IMR-90 (cell line): ENCODE data around the gene ERAP2. TPM values are rescaled to one million over a fixed set of nuclear protein-coding genes. Genes with fewer than 3 reads are reported as not detected.

Experiments
- ATAC-seq: fragments of 200-7000 bp; cut with Tn5 transposase; 2 replicates; pipeline ENCODE4 v1.9.1; 2020; ENCODE audit warnings: low read depth, mild to moderate bottlenecking, moderate library complexity
- BruUV-seq: library from RNA; stranded (reverse); fragments of 400-500 nt; replicated peaks from 2 replicates; lab custom pipeline; 2021; lab: Mats Ljungman, UMichigan
- CTCF ChIA-PET: fragments of 300-600 bp; formaldehyde crosslinking; extraction: SDS; loops from one replicate; lab custom pipeline; 2021; ENCODE audit warnings: antibody characterized with exemption; lab: Yijun Ruan, JAX
- POLR2A ChIA-PET: fragments of 300-600 bp; sonication (Branson Sonifier 250); formaldehyde crosslinking; loops from one replicate; lab custom pipeline; 2022; ENCODE audit warnings: antibody characterized with exemption; ENCODE audit not compliant: unreplicated experiment; lab: Charles Lee
- DNase-seq: peaks from one replicate; pipeline ENCODE4 v3.0.0; 2013
- H2AFZ ChIP-seq: replicated peaks from 2 replicates; pipeline ENCODE3; 2013; ENCODE audit warnings: low read length, mild to moderate bottlenecking; ENCODE audit not compliant: poor library complexity
- H2AK5ac ChIP-seq: 2 replicates; pipeline ENCODE4 v1.6.1; 2013; ENCODE audit warnings: low read depth, low read length, inconsistent platforms
- H2AK9ac ChIP-seq: replicated peaks from 2 replicates; pipeline ENCODE3; 2013; ENCODE audit warnings: mild to moderate bottlenecking, low read depth, low read length, moderate library complexity; ENCODE audit not compliant: poor library complexity
- H2BK120ac ChIP-seq: 2 replicates; pipeline ENCODE4 v1.6.1; 2013; ENCODE audit warnings: low read depth, low read length, inconsistent platforms
- H2BK15ac ChIP-seq: 3 replicates; pipeline ENCODE4 v1.6.1; 2013; ENCODE audit warnings: low read depth, low read length, inconsistent platforms
- H2BK20ac ChIP-seq: 2 replicates; pipeline ENCODE4 v1.6.1; 2013; ENCODE audit warnings: low read depth, mild to moderate bottlenecking, inconsistent platforms, low read length, moderate library complexity
- H2BK5ac ChIP-seq: 2 replicates; pipeline ENCODE4 v1.6.1; 2013; ENCODE audit warnings: mild to moderate bottlenecking, low read depth, low read length, inconsistent platforms; ENCODE audit not compliant: poor library complexity, severe bottlenecking
- H3K14ac ChIP-seq: replicated peaks from 2 replicates; pipeline ENCODE4 v1.6.1; 2013; ENCODE audit warnings: low read depth, low read length, inconsistent platforms
- H3K18ac ChIP-seq: 2 replicates; pipeline ENCODE4 v1.6.1; 2013; ENCODE audit warnings: low read depth, low read length, control low read depth
- H3K23ac ChIP-seq: 2 replicates; pipeline ENCODE4 v1.6.1; 2013; ENCODE audit warnings: low read depth, low read length, inconsistent platforms
- H3K27ac ChIP-seq: 2 replicates; pipeline ENCODE4 v1.5.1; 2013; ENCODE audit warnings: mild to moderate bottlenecking, control low read depth, low read length; ENCODE audit not compliant: insufficient read depth
- H3K27me3 ChIP-seq: 2 replicates; pipeline ENCODE4 v1.6.1; 2013; ENCODE audit warnings: low read length; ENCODE audit not compliant: control insufficient read depth, insufficient read depth
- H3K36me3 ChIP-seq: 2 replicates; pipeline ENCODE4 v1.6.1; 2013; ENCODE audit warnings: low read length, mixed read lengths; ENCODE audit not compliant: control insufficient read depth, insufficient read depth
- H3K4ac ChIP-seq: 2 replicates; pipeline ENCODE4 v1.6.1; 2013; ENCODE audit warnings: low read depth, low read length, inconsistent platforms
- H3K4me1 ChIP-seq: 2 replicates; pipeline ENCODE4 v1.6.1; 2013; ENCODE audit warnings: low read length, mixed read lengths; ENCODE audit not compliant: control insufficient read depth, insufficient read depth
- H3K4me2 ChIP-seq: 2 replicates; pipeline ENCODE4 v1.6.1; 2013; ENCODE audit warnings: low read depth, mild to moderate bottlenecking, control low read depth, low read length, moderate library complexity
- H3K4me3 ChIP-seq: 2 replicates; pipeline ENCODE4 v1.5.1; 2013; ENCODE audit warnings: low read depth, mild to moderate bottlenecking, control low read depth, low read length, moderate library complexity; ENCODE audit not compliant: insufficient read depth
- H3K56ac ChIP-seq: 2 replicates; pipeline ENCODE4 v1.6.1; 2013; ENCODE audit warnings: low read length, inconsistent platforms; ENCODE audit not compliant: insufficient read depth; ENCODE audit errors: extremely low read depth
- H3K79me1 ChIP-seq, 2 experiments: 2 replicates each; pipeline ENCODE4 v1.6.1; 2013; ENCODE audit warnings: low read length in 2 of 2, inconsistent platforms in 1 of 2, low read depth in 1 of 2
- H3K9ac ChIP-seq: 2 replicates; pipeline ENCODE4 v1.6.1; 2013; ENCODE audit warnings: low read depth, low read length, control low read depth
- H3K9me1 ChIP-seq: 2 replicates; pipeline ENCODE4 v1.6.1; 2013; ENCODE audit warnings: low read length, inconsistent platforms; ENCODE audit not compliant: insufficient read depth
- H3K9me3 ChIP-seq: 2 replicates; pipeline ENCODE4 v1.6.1; 2013; ENCODE audit warnings: low read length; ENCODE audit not compliant: control insufficient read depth, insufficient read depth
- H4K20me1 ChIP-seq: 2 replicates; pipeline ENCODE4 v1.6.1; 2013; ENCODE audit warnings: low read length, inconsistent platforms; ENCODE audit not compliant: insufficient read depth
- H4K5ac ChIP-seq: 2 replicates; pipeline ENCODE4 v1.6.1; 2013; ENCODE audit warnings: mild to moderate bottlenecking, low read depth, low read length, control low read depth
- H4K8ac ChIP-seq, 2 experiments: 2 replicates each; pipeline ENCODE4 v1.6.1; 2013; ENCODE audit warnings: low read depth in 2 of 2, low read length in 2 of 2, control low read depth in 1 of 2, inconsistent platforms in 1 of 2
- H4K91ac ChIP-seq: 2 replicates; pipeline ENCODE4 v1.6.1; 2013; ENCODE audit warnings: low read depth, low read length, inconsistent platforms; ENCODE audit not compliant: insufficient read depth
- CEBPB ChIP-seq: IDR thresholded peaks from 2 replicates; pipeline ENCODE4 v1.6.1; 2012; ENCODE audit warnings: low read depth, low read length, improper control_type of control experiment
- MXI1 ChIP-seq: IDR thresholded peaks from 2 replicates; pipeline ENCODE4 v1.6.1; 2012; ENCODE audit warnings: low read depth, mild to moderate bottlenecking, low read length, moderate library complexity, borderline replicate concordance
- WGBS, 2 experiments: methylation state at CpG; one replicate each; pipeline versions ENCODE4 v1.1.5 to v1.1.7; 2013; ENCODE audit warnings: missing lambda C conversion rate in 2 of 2; ENCODE audit not compliant: insufficient read length in 1 of 2; ENCODE audit errors: extremely low coverage in 2 of 2; 5-methylcytosine and 5-hydroxymethylcytosine counted together
- dilution Hi-C: fragments of 300-500 bp; cut with HindIII; formaldehyde crosslinking; loops from one replicate; pipeline ENCODE4 v1.14.3; 2018; ENCODE audit warnings: low sequenced_read_pairs; ENCODE audit not compliant: unreplicated experiment
- in situ Hi-C: fragments of 300-500 bp; cut with MboI; formaldehyde crosslinking; loops from 3 replicates; pipeline ENCODE4 v1.14.3; 2019; ENCODE audit warnings: low sequenced_read_pairs, inconsistent platforms, mixed read lengths
- intact Hi-C: fragments of 100-400 bp; cut with micrococcal nuclease; formaldehyde crosslinking; loops from 2 replicates; pipeline ENCODE4 v1.10.0; 2022
- polyA plus RNA-seq, 3 experiments: library from polyadenylated mRNA; depleted of rRNA; stranded (reverse); fragments of >200 nt; gene quantifications; 2 replicates each; pipeline ENCODE4 v1.2.3, GENCODE V29; 2012; ENCODE audit warnings: low replicate concordance in 1 of 3
- total RNA-seq: library from RNA; depleted of rRNA; stranded (reverse); fragments of >200 nt; gene quantifications from 2 replicates; pipeline ENCODE4 v1.2.3, GENCODE V29; 2012

Gene ERAP2
- total and polyA plus RNA-seq, 2 of the 4 experiments (the other 2 are of a cell fraction): 10.6 to 21.3 TPM

- ChIA-PET CTCF (interaction anchor here (0.6 kb wide), 1 partner anchor 47 kb away, joined by 3 read pairs; no protein-coding TSS in a partner anchor), POLR2A (no interaction called here)
- H2AK9ac ChIP-seq: no peak overlapping the region
- BruUV-seq: no TSS peak
- no peaks in the 10 kb centered on the region; the same call in 1 of the 2 replicates for H3K4me1 ChIP-seq
- intact Hi-C loops: no loop called here
- H3K14ac ChIP-seq: no peak overlapping the region
- H3K4ac ChIP-seq: no peak overlapping the region
- no peaks in the 10 kb centered on the region for H4K20me1 ChIP-seq
- no peak overlapping the region for H3K4me3 ChIP-seq
- ATAC-seq (no peak), DNase-seq (no peak)
- no peak overlapping the region for H3K23ac ChIP-seq
- no peak overlapping the region for H3K18ac ChIP-seq
- no peak overlapping the region for H2BK15ac ChIP-seq
- no peak overlapping the region for H4K8ac ChIP-seq
- WGBS, 2 experiments: no CpG with 5 or more reads among the region's 1 CpG
- no peak overlapping the region for H2BK5ac ChIP-seq
- no peak overlapping the region for H3K56ac ChIP-seq
- no peaks in the 10 kb centered on the region; the same call in 1 of the 2 replicates for H3K9me1 ChIP-seq
- no peak overlapping the region for H4K91ac ChIP-seq
- no peak overlapping the region for H3K9ac ChIP-seq
- H2BK20ac ChIP-seq: no peak overlapping the region
- in situ Hi-C loops: no loop called here
- no peak overlapping the region for H2AK5ac ChIP-seq
- no peak overlapping the region for H2AFZ ChIP-seq
- no peak overlapping the region for H3K4me2 ChIP-seq
- no peaks in the 10 kb centered on the region for H3K9me3 ChIP-seq
- TF ChIP-seq CEBPB (no peak), MXI1 (no peak)
- dilution Hi-C loops: no loop called here
- no peak overlapping the region for H3K27ac ChIP-seq
- peaks cover 0 to 16% of the 10 kb centered on the region in 2 experiments; a peak in 2 of 4 replicates for H3K79me1 ChIP-seq
- no peak overlapping the region for H4K5ac ChIP-seq
- no peak overlapping the region for H2BK120ac ChIP-seq
- no peaks in the 10 kb centered on the region for H3K36me3 ChIP-seq
- H3K27me3 ChIP-seq: no peaks in the 10 kb centered on the region
Measured at GRCh38 chr5:96931605-96932004, 55.3 kb downstream of the ERAP2 start.
